Smooth muscle cell (in vitro differentiated cells): ENCODE measurements around the gene ZNF335. TPM values are rescaled to one million over a fixed set of nuclear protein-coding genes. Genes with fewer than 3 reads are reported as not detected.

Source experiments
- DNase-seq: peaks from one replicate; lab custom pipeline; 2025; ENCODE audit not compliant: unreplicated experiment; lab: John Stamatoyannopoulos, UW
- H2AFZ ChIP-seq: fragments of 200-600 bp; sonication (generic); 2 replicates; pipeline ENCODE4 v1.6.0; 2016; ENCODE audit warnings: antibody characterized with exemption, low read depth, mild to moderate bottlenecking
- H3F3A ChIP-seq: fragments of 200-600 bp; sonication (generic); 2 replicates; pipeline ENCODE4 v1.6.0; 2017; ENCODE audit warnings: antibody characterized with exemption, low read depth
- H3K27ac ChIP-seq: fragments of 200-600 bp; sonication (generic); 2 replicates; pipeline ENCODE4 v1.5.1; 2016; ENCODE audit warnings: low read depth, mild to moderate bottlenecking
- H3K27me3 ChIP-seq: fragments of 200-600 bp; sonication (generic); 2 replicates; pipeline ENCODE4 v1.6.1; 2016; ENCODE audit warnings: low read depth, mild to moderate bottlenecking
- H3K36me3 ChIP-seq: fragments of 200-600 bp; sonication (generic); 2 replicates; pipeline ENCODE4 v1.5.1; 2016; ENCODE audit warnings: low read depth
- H3K4me1 ChIP-seq: fragments of 200-600 bp; sonication (generic); 2 replicates; pipeline ENCODE4 v1.5.1; 2016; ENCODE audit warnings: low read depth
- H3K4me2 ChIP-seq: fragments of 200-600 bp; sonication (generic); 2 replicates; pipeline ENCODE4 v1.6.0; 2016; ENCODE audit warnings: mild to moderate bottlenecking
- H3K4me3 ChIP-seq: fragments of 200-600 bp; sonication (generic); 2 replicates; pipeline ENCODE4 v1.5.1; 2016; ENCODE audit warnings: mild to moderate bottlenecking
- H3K79me2 ChIP-seq: fragments of 200-600 bp; sonication (generic); 2 replicates; pipeline ENCODE4 v1.6.0; 2016; ENCODE audit warnings: low read depth, mild to moderate bottlenecking
- H3K9ac ChIP-seq: fragments of 200-600 bp; sonication (generic); 2 replicates; pipeline ENCODE4 v1.6.0; 2016; ENCODE audit warnings: low read depth
- H3K9me3 ChIP-seq: fragments of 200-600 bp; sonication (generic); replicated peaks from 2 replicates; pipeline ENCODE4 v1.5.1; 2016; ENCODE audit warnings: low read depth
- H4K20me1 ChIP-seq: fragments of 200-600 bp; sonication (generic); 2 replicates; pipeline ENCODE4 v1.6.0; 2016; ENCODE audit warnings: low read depth
- WGBS: methylation state at CpG from one replicate; pipeline ENCODE4 v1.1.7; 2016; ENCODE audit warnings: low lambda C conversion rate; 5-methylcytosine and 5-hydroxymethylcytosine counted together
- polyA plus RNA-seq: library from polyadenylated mRNA; unstranded; fragments of >200 nt; fragmentation: Nextera tagmentation; extraction: Ambion mirVana; gene quantifications from 2 replicates; pipeline ENCODE4 v1.2.1, GENCODE V29; 2016
- total RNA-seq: library from RNA; depleted of rRNA; stranded (reverse); fragments of >200 nt; gene quantifications from 2 replicates; pipeline ENCODE4 v1.2.3, GENCODE V29; 2014
- TF ChIP-seq, protein P1 (sequence below): fragments of 200-600 bp; sonication (generic); IDR thresholded peaks from 2 replicates; pipeline ENCODE4 v1.5.1; 2017; ENCODE audit warnings: borderline replicate concordance, mild to moderate bottlenecking, antibody characterized with exemption; ENCODE audit not compliant: insufficient read depth, poor library complexity, severe bottlenecking

ZNF335 gene
- total and polyA plus RNA-seq, 2 experiments from 2014 or later: 11.2 to 14.2 TPM

DNA sequence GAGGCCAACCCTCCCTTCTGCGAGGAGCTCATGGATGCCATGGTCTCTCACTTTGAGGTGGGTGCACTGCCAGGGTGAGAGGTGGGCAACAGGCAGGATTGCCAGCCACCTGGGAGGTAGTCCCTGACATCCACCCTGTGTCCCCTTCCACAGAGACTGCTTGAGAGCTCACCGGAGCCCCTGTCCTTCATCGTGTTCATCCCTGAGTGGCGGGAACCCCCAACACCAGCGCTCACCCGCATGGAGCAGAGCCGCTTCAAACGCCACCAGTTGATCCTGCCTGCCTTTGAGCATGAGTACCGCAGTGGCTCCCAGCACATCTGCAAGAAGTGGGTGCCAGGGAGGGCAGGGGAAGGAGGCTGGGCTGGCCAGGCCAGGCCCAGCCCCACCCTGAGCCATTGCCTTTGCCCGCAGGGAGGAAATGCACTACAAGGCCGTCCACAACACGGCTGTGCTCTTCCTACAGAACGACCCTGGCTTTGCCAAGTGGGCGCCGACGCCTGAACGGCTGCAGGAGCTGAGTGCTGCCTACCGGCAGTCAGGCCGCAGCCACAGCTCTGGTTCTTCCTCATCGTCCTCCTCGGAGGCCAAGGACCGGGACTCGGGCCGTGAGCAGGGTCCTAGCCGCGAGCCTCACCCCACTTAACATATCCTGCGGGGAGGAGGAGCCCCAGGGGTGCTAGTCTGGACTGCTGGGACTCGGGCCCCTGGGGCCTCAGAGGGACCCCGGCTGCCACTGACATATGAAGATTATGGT, 24.7 kb downstream of the ZNF335 start:
- Histone ChIP-seq H2AFZ (no peak overlapping the region), H3K36me3 (no peaks in the 10 kb centered on the region), H3K9ac (no peak overlapping the region), H3K4me1 (no peaks in the 10 kb centered on the region), H3K4me3 (no peak overlapping the region), H3K79me2 (no peaks in the 10 kb centered on the region), H3K9me3 (no peaks in the 10 kb centered on the region), H3K27ac (no peak overlapping the region), H3K27me3 (no peaks in the 10 kb centered on the region), H3K4me2 (no peak overlapping the region), H4K20me1 (no peaks in the 10 kb centered on the region), H3F3A (peaks cover 8% of the 10 kb centered on the region)
- 97% methylated on average over 26 of the region's 29 CpGs for WGBS
- DNase-seq: no peak
- TF ChIP-seq, protein P1, sequence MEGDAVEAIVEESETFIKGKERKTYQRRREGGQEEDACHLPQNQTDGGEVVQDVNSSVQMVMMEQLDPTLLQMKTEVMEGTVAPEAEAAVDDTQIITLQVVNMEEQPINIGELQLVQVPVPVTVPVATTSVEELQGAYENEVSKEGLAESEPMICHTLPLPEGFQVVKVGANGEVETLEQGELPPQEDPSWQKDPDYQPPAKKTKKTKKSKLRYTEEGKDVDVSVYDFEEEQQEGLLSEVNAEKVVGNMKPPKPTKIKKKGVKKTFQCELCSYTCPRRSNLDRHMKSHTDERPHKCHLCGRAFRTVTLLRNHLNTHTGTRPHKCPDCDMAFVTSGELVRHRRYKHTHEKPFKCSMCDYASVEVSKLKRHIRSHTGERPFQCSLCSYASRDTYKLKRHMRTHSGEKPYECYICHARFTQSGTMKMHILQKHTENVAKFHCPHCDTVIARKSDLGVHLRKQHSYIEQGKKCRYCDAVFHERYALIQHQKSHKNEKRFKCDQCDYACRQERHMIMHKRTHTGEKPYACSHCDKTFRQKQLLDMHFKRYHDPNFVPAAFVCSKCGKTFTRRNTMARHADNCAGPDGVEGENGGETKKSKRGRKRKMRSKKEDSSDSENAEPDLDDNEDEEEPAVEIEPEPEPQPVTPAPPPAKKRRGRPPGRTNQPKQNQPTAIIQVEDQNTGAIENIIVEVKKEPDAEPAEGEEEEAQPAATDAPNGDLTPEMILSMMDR: no peak

DNA sequence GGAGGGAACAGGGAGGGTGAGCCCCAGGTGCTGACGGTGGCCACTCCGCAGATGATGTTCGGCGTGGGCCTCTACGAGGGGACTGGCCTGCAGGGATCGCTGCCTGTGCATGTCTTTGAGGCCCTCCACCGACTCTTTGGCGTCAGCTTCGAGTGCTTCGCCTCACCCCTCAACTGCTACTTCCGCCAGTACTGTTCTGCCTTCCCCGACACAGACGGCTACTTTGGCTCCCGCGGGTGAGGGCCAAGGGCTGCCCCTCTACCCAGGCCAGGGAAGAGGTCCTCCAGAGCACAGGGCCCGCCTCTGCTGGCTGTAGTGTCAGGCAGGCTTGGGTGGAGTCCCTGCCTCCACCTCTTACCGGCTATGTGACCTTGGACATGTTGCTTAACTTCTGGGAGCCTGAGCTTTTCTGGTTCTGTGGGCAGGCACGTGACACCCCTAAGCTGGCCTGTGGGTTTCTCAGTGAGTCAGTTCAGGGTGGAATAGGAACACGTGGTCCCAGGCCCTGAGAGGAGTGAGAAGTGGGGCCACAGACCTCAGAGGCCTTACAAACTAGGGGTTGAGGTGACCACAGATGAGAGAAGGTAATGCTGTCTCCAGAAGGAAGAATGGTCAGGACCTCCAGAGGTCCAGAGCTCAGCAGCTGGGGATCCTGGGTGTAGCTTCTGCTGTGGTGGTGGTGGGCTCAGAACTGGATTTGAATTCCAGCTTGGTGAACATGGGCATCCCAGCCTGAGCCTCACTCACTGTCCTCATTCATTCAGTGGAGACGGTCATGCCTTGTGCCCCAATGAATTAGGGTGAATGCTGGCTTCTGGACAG, 25.6 kb downstream of the ZNF335 start:
- Histone ChIP-seq H3K79me2 (no peaks in the 10 kb centered on the region), H3F3A (peaks cover 8% of the 10 kb centered on the region), H3K36me3 (no peaks in the 10 kb centered on the region), H3K4me1 (no peaks in the 10 kb centered on the region), H3K9me3 (no peaks in the 10 kb centered on the region), H4K20me1 (no peaks in the 10 kb centered on the region), H3K4me3 (no peak overlapping the region), H3K9ac (no peak overlapping the region), H3K4me2 (no peak overlapping the region), H2AFZ (no peak overlapping the region), H3K27me3 (no peaks in the 10 kb centered on the region), H3K27ac (no peak overlapping the region)
- TF ChIP-seq, protein P1: no peak
- WGBS: 93% methylated on average over 20 of the region's 20 CpGs
- DNase-seq: no peak

DNA sequence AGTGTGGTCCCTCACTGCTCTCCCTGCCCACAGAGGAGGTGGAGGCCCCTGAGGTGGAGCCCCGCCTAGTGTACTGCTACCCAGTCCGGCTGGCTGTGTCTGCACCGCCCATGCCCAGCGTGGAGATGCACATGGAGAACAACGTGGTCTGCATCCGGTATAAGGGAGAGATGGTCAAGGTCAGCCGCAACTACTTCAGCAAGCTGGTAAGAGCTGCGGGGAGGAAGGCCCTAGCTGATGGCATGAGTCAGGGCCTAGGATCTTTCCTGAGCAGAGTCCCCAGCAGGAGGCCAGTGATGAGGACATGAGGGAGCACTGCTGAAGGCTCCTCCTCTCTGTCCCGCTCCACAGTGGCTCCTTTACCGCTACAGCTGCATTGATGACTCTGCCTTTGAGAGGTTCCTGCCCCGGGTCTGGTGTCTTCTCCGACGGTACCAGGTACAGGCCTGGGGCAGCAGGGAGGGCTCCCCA, 26.3 kb downstream of the ZNF335 start:
- Histone ChIP-seq H3K4me2 (no peak overlapping the region), H3K9ac (no peak overlapping the region), H3F3A (peaks cover 8% of the 10 kb centered on the region), H3K27me3 (no peaks in the 10 kb centered on the region), H3K36me3 (no peaks in the 10 kb centered on the region), H3K4me3 (no peak overlapping the region), H3K27ac (no peak overlapping the region), H4K20me1 (no peaks in the 10 kb centered on the region), H3K79me2 (no peaks in the 10 kb centered on the region), H2AFZ (no peak overlapping the region), H3K9me3 (no peaks in the 10 kb centered on the region), H3K4me1 (no peaks in the 10 kb centered on the region)
- 92% methylated on average over 13 of the region's 13 CpGs for WGBS
- no peak for DNase-seq
- TF ChIP-seq, protein P1: no peak
